HG02798 (cell line): Measurements from ENCODE around the gene MAP3K10.
"Not testable (repeated sequence)": the region's sequence is repeated elsewhere in the genome, so short reads cannot be mapped to it uniquely, and the experiment has no call there.

Source experiments
- ATAC-seq: cut with Tn5 transposase; IDR thresholded peaks from one replicate; pipeline ENCODE4 v1.9.1; 2021; ENCODE audit warnings: mild to moderate bottlenecking; ENCODE audit not compliant: unreplicated experiment, poor library complexity

The MAP3K10 gene

DNA sequence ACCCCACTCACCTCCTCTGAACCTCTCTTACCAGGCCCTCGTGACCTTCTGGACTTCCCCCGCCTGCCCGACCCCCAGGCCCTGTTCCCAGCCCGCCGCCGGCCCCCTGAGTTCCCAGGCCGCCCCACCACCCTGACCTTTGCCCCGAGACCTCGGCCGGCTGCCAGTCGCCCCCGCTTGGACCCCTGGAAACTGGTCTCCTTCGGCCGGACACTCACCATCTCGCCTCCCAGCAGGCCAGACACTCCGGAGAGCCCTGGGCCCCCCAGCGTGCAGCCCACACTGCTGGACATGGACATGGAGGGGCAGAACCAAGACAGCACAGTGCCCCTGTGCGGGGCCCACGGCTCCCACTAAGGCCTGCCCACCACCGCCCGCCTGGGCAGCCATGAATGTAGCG, 23.7 kb downstream of the MAP3K10 start:
- ATAC-seq, result no peak

DNA sequence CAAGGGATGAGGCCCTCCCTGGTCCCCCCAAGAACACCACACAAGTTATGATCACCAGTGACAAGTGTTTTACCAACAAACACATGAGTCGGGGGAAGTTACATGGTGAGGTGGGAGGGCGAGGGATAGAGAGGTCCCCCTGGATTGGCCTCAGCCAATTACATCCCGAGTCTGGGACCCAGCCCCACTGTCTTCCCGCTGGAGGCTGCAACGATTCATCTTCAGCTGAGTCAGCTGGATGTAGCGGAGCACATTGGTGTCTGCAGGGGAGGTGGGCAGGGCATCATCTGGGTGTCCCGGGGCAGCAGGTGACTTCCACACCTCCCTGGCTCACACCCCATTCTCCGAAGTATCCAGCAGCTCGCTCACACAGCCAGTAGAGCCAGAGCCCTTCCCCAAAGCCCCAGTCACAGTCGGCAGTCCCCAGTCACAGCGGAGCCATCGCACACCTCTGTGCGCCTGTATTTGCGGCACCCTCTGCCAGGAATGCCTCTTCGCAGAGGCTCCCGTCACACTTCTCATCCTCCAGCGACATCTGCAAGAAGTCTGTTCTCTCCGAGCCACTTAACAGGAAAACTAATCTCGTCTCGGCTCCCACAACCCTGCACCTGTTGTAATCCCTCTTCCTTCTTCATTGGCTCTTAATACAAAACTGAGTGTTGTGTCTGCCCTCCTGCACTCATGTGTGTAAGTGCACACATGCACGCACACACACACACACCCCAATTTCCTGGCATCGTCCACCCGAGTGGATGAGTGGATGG, 25.0 kb downstream of the MAP3K10 start:
- no peak for ATAC-seq

DNA sequence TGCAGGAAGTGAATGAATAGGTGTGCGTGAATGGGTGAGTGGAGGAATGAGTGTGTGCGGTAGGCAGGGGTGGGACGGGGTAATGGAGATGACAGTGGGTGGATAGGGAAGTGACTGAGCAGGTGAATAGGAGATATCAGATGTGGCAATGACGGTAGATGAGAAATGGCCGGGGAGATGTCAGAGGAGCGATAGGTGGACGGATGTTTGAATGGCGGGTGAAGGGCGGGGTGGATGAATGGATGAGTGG, 25.5 kb downstream of the MAP3K10 start:
- no peak for ATAC-seq

DNA sequence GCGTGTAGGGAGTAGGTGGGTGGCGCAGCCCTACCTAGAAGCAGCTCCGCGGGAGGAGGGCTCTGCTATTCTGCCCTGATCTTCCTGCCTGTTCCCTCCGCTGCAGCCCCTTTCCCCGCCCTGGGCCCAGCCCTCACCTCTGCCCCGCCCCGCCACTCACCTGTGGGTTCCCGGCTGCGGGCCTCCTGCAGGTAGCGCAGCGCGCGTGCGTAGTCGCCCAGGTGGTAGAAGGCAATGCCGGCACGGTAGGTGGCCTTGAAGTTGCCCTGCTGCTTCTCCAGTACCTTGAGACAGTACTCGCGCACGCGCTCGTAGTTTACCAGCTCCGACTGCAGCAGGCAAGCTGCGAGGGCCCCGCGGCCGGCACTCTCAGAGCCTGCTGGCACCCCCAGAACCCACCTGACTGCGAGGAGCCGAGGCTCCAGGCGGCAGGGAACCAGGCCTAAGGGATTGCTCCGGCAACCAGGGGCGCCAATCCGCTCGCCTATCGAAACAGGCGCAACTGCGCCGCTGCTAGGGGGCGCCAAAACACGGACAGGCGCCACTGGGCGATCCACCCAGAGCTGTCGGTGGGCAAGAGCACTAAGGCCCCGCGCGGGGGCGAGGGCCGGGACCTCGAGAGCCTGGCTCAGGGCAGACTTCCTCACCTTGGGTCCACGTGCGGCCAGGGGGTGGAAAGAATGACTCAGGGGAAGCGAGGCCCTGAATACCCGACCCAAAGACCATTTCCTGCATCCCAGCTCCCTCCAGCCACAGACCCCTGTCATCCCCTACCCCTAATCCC, 26.0 kb downstream of the MAP3K10 start:
- ATAC-seq, result no peak

DNA sequence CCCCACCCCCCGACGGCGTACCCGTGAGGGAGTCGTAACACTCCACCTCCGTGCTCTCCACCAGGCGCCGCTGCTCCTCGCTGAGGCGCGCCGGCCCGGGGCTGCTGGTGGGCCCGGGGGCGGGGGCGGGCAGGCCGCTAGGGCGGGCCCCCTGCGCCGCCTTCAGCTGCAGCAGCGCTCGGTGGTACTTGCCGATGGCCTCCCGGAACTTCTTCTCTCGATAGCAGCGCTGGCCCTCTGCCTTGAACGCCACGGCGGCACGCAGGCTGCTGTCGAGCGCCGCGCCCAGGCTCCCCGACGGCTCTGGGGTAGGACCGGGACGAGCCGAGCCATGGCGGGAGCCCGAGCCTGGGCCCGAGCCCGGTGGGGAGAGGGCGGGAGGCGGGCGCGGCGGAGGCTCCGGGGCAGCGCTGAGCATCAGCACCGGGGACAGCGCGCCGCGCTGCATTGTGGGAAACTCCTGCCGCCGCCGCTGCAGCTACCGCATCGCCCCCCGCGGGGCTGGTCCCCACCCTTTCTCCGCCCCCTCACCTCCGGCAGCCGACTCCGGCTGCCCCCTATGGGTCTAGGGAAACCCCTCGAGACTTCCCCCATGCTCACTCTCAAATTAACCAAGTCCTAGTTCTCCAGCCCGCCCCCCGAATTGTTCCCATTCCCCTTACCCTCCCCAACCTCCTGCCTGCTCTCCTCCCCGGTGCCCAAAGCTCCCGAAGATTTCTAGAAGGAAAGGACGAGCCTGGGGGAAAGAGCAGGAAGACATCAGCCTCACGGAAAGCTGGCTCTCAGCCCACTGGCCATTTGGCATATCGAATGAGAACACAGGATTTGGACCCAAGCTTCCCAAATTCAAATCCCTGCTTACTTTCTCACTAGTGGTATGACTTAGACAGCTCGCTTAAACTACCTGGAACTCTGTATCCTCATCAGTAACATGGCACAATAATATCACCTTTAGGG, 27.0 kb downstream of the MAP3K10 start, which contains the start of gene TTC9B:
Gene TTC9B, minus strand, starts transcription at position 451 of the 957 bp plus-strand sequence. Its CDS starts 3 bp downstream, at position 448.
- ATAC-seq, result no peak

DNA sequence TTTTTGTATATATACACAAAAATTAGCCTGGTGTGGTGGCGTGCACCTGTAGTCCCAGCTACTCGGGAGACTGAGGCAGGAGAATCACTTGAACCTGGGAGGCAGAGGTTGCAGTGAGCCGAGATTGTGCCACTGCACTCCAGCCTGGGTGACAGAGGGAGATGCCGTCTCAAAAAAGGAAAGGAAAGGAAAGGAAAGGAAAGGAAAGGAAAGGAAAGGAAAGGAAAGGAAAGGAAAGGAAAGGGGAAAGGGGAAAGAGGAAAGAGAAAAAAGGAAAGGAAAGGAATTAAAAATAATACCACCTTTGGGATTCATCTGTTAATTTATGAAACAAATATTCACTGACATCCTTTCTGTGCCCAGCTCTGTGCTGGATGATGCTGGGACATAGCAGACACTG, 27.8 kb downstream of the MAP3K10 start:
- not testable (repeated sequence) for ATAC-seq

DNA sequence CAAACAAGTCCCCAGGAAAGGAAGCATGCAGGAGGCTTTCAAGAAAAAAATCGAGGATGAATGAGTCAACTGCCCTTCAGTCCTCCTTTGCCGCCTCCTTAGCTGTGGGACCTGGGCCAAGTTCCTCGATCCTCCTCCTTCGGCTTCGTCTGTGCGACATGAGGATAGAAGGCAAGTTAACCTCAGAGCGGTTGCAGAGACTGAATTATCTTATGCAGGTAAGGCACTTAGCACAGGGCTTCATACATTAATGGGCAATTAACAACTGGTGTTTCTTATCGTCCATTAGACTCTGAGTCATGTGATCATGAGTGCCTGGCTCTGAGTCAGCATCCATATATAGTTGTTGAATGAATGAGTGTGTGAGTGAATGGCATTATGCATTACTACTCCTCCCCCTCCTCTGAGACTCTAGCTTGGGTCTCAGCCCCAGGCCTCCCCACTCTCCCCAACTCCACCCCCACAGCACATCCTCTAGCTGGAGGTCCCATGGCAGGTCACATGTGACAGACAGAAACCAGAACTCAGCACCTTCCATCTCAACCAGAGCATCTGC, 28.6 kb downstream of the MAP3K10 start:
- no peak for ATAC-seq

DNA sequence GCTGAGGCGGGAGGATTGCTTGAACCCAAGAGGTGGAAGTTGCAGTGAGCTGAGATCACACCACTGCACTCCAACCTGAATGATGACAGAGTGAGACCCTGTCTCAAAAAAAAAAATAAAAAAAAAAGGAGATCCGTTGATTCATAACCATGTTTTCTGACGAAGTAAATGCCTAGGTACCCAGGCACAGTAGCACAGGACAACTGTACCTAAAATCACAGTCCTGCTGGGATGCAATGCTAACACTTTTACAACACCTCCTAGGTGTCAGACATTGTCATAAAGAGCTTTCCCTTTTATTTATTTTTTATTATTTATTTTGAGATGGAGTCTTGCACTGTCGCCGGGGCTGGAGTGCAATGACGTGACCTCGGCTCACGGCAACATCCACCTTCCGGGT, 29.4 kb downstream of the MAP3K10 start:
- no peak for ATAC-seq

DNA sequence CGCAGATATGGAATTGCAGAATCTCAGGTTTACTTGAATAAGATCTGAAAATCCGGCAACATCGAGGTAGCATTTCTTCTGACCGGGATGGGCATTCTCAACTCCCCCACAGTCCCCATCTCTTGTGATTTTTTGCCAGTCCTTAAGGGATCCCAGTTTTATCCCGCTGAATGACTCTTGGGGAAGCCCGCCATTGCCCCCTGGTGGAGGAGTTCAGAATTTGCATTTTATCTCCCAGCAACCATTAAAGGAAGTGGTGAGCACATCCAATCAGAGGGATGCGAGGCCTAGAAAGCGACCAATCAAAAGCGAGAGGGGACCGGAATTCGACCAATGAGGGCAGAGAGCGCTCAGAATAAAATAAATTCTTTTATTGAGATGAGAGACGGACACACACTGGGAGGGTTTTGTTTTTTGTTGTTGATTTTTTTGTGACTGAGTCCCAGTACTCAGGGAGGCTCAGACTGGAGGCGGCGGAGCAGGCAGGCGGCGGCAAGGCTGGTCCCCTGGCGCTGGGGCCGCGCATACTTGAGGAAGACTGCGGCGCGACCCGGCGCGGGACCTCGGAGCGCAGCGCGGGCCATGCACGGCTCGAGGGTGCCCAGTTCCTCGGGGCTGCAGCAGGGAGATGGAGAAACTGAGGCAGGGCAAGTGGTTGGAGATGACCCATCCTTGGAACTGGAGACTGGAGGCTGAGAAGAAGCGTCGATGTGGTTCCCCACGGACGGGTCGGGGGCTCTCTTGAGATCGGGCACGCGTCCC, 30.8 kb downstream of the MAP3K10 start:
- ATAC-seq, result no peak

DNA sequence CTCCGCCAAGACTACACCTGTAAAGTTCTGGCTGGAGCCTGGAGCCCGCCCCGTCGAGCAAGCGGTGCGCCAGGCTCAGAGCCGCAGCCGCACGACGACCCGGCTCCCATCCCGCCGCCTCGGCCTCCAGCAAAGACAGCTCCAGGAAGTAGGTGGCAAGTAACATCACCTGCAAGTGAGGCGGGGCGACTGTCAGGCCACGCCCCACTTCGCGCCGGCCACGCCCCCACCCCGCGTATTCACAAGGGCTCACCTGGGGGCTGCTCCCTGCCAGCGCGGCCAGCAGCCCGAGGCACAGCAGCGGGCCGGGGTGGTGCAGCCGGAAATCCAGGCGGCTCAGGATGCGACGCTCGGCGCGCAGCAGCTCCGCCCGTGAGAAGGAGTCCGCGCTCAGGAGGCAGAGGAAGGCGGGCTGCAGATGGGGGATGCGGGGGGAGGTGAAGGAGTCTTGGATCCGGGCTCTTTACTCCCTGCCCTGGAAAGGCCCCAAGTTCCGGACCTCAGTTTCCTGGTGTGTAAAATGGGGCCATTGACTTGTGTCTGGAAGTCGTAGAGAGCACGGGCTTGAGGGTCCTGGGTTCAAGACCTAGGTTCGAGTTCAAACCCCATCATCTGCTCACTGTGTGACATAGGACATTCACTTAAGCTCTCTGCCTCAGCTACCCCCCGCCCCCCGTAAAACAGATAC, 32.1 kb downstream of the MAP3K10 start:
- ATAC-seq, result no peak

DNA sequence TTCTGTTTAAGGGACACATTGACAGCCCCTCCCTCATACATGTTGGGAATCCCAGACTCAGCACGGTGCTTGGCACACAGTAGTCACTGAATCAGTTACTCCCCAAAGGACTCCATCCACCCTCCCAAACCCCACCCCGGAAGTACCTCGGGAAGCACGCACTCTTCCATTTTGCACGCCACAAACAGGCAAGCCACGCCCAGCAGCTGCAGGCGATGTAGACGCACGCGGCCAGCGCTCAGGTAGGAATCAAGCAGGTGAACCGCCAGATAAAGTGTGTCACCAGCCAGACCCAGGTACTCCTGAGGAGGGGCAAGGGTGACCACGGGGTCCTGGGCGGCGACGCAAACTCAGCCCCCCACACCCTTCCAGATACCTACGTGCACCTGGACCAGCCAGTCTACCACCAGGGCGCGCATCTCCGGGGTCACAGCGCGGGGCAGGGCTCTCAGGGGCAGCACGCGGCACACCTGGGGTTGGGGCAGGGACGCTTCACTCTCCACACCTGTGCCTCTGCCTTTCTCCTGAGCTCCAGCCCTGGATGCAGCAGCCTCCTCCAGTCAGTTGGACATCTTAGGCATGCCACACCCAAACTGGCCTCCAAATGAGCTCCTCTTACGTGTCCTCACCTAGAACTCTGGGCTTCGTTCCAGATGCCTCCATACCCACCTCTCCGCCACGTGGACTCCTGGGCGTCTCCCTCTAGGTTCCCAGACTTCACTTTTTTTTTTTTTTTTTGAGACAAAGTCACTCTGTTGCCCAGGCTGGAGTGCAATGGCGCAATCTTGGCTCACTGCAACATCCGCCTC, 33.3 kb downstream of the MAP3K10 start:
- no peak for ATAC-seq

DNA sequence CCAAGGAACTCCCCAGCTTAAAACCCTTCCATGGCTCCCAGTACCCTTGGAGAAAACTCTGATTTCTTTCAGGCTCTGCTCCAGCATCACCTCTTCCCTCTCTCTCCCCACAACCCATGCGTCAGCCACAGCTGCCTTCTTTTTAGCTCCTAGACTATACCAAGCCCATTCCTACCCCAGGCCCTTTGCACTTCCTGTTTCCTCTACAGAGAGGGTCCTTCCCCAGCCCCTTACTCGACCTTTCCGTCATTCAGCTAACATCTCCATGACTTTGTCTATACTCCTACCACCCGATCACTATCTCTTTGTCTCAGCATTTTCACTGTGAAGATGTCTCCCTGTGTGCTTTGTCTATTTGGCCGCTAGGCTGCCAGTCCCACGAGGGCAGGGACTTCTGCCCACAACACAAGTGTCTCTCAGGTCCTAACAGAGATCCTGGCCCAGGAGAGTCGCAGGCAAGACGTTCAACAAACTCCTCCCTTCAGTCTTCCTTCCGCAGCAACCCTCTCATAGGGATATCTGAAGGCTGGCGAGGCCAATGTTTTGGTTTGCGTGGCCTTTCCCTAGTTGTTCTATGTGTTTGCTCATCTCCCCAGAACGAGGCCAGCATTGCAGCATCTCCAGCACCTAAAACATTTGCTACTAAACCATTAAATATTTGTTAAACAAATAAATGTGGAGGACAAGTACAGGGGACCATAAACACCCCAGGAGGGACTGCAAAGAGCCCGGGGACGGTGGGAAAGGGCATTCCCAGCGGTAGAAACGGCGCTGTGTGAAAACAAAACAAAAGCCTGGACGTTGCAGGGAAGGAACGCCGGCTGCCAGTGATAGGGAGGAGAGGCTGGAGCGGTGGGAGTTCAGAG, 34.4 kb downstream of the MAP3K10 start:
- no peak for ATAC-seq

DNA sequence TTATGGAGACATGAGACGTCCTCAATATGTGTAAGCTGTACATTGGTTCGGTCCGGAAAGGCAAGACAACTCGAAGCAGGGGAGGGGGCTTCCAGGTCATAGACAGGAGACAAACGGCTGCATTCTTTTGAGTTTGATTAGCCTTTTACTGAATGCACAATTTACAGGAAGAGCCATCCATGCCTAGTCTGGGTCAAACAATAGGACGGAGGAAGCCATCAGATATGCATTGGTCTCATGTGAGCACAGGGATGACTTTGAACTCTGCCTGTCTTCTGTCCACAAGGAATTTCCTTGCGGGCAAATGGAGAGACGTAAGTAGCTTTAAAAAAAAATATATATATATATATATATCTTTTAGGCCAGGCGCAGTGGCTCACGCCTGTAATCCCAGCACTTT, 37.1 kb downstream of the MAP3K10 start:
- no peak for ATAC-seq

DNA sequence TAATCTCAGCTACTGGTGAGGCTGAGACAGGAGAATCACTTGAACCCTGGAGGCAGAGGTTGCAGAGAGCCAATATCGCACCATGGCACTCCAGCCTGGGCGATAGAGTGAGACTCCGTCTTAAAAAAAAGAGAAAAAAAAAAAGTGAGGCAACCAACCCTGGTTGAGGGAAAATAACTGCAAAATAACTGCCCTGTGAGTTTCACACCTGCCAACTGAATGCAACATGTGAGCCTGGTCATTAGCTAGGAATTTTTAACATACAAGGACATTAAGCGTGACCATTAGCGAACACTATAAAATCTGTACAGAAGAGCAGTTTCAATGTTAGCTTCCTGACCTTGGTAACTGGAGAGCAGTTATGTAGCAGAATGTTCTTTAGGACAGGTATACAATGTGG, 37.6 kb downstream of the MAP3K10 start:
- no peak for ATAC-seq

DNA sequence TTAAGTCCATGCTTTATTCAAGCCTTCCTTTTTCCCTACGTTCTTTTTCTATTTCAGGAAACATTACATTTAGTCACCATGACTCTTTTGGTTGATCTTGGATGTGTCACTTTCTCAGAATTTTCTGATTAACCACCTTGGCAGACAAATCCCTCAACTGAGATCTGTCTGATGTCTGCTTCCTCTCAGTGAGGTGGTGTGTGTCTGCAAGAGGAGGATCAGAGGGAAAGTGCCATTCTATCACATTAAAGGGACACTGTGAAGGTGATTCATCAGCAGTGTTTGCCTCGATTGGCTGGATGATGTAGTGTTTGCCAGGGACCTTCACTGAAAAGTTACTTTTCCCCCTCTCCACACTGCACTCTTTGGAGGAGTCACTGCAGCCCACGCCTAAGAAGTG, 38.3 kb downstream of the MAP3K10 start:
- ATAC-seq, result no peak

DNA sequence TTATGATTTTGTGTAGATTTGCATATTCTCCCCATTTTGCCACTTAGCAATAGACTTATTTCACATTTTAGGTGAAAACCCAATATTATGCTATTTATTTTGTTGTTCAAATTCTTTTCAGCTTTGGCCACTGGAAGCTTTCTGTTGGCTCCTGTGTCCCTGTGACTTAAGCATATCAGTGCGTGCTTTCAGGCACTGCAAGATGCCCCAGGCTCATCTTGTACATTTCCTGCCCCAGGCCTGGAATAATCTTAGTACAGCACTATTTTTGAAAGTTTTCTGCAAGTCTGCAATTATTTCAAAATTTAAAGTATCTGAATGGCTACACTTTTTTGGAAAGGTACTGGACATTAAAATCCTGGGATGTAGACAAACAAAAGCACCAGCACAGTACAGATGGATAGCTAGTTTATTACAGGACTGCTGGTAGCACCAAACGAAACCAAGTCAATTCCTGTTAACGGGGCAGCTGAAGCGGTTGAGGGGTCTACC, 38.7 kb downstream of the MAP3K10 start:
- no peak for ATAC-seq

DNA sequence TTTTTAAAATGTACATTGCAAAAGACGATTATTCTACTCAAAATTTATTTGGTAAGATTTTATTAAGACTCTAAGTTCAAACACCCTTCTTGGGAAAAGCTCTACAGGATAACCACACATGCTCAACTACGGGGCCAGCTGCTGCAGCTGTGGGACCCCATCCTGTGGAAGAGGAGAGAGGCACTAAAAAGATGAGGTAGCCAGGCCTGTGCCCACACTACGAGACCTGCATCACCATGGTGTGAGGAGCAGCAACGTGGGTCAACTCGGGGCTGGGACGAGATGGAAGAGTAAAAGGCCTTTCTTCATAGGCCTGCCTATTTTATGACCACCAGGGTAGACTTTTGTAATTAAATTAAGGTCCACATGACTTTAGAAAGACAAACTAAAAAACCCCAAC, 39.8 kb downstream of the MAP3K10 start:
- no peak for ATAC-seq
